ENCODE measurements around the gene ITSN2.

GRCh38 chr2:24163601-24164000, 196.7 kb downstream of the ITSN2 start:
- TF ChIP-seq, protein P1, sequence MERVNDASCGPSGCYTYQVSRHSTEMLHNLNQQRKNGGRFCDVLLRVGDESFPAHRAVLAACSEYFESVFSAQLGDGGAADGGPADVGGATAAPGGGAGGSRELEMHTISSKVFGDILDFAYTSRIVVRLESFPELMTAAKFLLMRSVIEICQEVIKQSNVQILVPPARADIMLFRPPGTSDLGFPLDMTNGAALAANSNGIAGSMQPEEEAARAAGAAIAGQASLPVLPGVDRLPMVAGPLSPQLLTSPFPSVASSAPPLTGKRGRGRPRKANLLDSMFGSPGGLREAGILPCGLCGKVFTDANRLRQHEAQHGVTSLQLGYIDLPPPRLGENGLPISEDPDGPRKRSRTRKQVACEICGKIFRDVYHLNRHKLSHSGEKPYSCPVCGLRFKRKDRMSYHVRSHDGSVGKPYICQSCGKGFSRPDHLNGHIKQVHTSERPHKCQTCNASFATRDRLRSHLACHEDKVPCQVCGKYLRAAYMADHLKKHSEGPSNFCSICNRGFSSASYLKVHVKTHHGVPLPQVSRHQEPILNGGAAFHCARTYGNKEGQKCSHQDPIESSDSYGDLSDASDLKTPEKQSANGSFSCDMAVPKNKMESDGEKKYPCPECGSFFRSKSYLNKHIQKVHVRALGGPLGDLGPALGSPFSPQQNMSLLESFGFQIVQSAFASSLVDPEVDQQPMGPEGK (CRISPR knock-in tag; IDR thresholded peaks at IDR 0.05; ENCODE audit: borderline replicate concordance) = no peak
- no peak for TF ChIP-seq ZC3H10 (CRISPR knock-in tag; IDR thresholded peaks at IDR 0.05)
- TF ChIP-seq RARB (CRISPR knock-in tag; IDR thresholded peaks at IDR 0.05) = no peak
